GM13976 (cell line): Measurements from ENCODE around the gene ATG14.
A peak's percentile ranks its signal among the peaks of the same experiment; 100 is the strongest.

Experiments
- DNase-seq: peaks from one replicate; pipeline ENCODE4 v3.0.0; 2012; ENCODE audit warnings: low spot score
- in situ Hi-C: fragments of 300-500 bp; cut with MboI; formaldehyde crosslinking; loops from one replicate; pipeline ENCODE4 v1.12.0; 2022; ENCODE audit warnings: low sequenced_read_pairs, mixed read lengths, inconsistent platforms; ENCODE audit not compliant: unreplicated experiment
- TF ChIP-seq, protein P1 (sequence below): IDR thresholded peaks from 2 replicates; pipeline ENCODE4 v1.5.1; 2012; ENCODE audit warnings: borderline replicate concordance, mild to moderate bottlenecking; ENCODE audit not compliant: insufficient read depth; ENCODE audit errors: extremely low read depth, missing control alignments, control extremely low read depth

The ATG14 gene

DNA sequence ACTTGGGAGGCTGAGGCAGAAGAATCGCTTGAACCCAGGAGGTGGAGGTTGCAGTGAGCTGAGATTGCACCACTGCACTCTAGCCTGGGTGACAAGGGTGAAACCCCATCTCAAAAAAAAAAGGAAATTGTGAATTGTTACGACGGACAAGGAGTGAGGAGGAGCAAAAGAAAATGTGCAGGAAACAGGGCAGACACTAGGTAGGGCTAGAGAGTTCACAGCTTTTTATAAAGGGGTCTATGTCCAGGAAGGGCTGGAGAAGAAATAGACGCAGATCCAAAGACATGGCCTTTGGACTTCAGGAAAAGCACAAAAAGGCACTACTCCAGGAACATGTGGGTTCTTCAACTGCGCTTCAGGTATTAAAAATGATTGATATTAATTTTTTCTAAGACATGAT is 34.4 kb downstream of the ATG14 start:
- in situ Hi-C loops: no loop called here
- TF ChIP-seq, protein P1, sequence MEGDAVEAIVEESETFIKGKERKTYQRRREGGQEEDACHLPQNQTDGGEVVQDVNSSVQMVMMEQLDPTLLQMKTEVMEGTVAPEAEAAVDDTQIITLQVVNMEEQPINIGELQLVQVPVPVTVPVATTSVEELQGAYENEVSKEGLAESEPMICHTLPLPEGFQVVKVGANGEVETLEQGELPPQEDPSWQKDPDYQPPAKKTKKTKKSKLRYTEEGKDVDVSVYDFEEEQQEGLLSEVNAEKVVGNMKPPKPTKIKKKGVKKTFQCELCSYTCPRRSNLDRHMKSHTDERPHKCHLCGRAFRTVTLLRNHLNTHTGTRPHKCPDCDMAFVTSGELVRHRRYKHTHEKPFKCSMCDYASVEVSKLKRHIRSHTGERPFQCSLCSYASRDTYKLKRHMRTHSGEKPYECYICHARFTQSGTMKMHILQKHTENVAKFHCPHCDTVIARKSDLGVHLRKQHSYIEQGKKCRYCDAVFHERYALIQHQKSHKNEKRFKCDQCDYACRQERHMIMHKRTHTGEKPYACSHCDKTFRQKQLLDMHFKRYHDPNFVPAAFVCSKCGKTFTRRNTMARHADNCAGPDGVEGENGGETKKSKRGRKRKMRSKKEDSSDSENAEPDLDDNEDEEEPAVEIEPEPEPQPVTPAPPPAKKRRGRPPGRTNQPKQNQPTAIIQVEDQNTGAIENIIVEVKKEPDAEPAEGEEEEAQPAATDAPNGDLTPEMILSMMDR: no peak
- no peak for DNase-seq

DNA sequence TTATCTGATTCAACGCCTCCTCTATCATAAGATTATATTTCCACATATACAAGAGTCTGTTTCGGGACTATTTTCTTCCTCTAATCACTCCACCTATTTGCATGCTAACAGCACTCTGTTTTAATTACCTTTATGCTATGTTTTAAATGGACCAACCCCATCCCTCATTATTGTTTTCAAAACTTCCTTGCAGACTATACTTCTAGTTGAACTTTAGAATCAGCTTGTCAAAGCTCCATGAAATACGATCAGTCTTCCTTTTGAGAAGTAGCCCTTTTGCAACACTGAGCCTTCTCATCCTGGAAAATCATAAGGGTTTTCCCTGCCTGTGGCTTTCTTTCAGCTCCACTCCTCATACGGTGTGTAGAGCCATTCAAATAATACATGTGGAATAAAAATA is 36.9 kb downstream of the ATG14 start:
- no peak for DNase-seq
- in situ Hi-C loops: no loop called here
- TF ChIP-seq, protein P1: no peak

DNA sequence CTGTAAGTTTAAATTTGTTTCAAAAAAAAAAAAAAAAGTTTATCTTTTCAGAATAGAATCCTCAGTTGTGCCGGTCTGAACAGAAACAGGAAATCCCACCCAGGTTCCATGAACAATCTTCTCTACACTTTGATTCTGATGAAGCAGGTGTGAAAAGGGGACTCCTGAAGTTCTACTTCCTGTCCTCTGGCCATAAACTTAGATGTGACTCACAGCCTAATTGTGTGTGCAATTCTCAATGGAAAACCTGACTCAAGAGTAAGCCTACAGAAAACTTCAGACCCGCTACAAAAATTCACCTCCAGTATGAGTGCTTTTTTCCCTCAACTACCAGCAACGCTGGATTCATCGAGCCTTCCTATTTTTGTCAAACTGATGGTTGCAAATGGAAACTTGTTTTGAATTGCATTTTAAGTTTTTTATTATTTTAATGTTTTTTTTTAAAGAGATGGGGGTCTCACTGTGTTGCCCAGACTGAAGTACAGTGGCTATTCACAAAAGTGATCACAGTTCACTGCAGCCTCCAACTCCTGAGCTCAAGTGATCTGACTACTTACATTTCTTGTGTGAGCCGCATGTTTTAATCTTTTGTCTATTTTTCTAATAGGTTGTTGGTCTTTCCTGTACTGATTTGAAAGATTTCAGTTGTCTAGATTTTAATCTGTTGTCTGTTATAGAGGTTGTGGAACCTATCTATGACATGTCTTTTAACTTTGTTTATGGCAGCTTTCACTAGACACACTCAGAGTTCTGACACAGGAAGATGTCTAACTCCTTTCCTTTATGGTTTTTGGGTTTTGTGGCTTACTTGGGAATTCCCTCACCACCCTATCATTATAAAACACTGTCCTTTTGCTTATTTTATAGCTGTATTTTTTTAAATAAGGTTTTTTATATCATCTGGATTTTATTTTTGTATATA is 37.6 kb downstream of the ATG14 start:
- TF ChIP-seq, protein P1: no peak
- in situ Hi-C loops: no loop called here
- peak; percentile 71 for DNase-seq

DNA sequence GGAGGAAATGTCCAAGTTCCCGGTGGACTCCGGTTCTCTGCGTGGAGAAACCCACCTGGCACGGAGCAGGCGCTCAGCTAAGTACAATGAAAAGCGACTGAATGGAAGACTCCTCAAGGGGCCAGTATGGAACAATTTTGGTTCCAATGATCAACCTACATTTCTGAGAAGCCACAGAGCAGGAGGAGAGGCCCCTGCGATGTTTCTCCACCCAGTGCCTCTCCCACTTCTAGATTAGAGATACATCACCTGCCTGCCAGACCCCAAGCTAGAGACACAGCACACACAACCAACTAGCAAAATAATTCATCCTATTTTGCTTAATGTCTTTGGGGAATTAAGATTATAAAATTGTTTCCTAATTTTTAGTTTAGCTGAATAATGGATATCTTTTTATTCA is 38.8 kb downstream of the ATG14 start:
- DNase-seq: no peak
- in situ Hi-C loops: no loop called here
- TF ChIP-seq, protein P1: no peak

DNA sequence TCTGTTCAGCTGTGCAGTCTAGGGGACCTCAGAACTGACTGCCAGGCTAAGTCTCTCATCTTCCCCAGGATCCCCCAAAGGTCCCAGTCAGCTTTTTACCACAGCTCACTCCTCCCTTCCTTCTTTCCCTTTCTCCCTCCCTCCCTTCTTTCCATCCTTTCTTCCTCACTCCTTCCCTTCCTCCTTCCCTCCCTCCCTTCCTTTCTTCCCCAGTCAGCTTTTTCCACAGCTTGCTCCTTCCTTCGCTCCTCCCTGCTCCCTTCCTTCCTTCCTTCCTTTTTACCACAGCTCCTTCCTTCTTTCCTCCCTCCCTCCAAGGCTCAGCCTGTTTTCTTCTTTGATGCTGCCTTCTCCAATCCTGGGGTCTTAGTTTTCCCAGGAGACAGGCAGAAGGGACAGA is 39.2 kb downstream of the ATG14 start:
- TF ChIP-seq, protein P1: no peak
- no peak for DNase-seq
- in situ Hi-C loops: no loop called here

DNA sequence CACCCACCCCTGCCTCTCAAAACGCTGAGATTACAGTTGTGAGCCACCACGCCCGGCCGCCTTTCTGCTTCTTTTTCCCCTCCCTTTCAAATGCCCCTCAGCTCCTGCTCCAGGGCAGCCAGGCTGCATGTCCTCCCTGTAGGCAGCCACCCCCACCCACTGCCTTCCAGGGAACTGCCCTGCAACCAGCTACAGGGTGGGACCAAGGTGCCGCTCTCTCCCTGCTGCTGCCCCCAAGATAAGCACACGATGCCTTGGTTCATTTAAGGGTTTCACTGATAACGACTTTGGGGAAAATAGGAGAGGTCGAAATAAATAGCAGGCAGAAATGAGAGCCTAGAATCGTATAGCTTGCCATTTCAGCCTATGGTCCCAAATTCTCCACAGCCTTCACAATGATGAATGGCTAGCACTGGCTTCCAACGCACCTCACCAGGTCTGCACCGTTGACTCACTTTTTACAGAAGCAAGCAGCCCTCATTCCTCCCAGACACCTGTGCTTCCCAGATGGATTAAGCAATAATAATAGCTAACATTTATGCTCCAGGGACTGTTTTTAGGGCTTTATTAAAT is 40.7 kb downstream of the ATG14 start:
- in situ Hi-C loops: no loop called here
- TF ChIP-seq, protein P1: no peak
- DNase-seq: no peak
